CD4-positive, alpha-beta memory T cell (primary cell): ENCODE results near the gene TOP1. TPM values are rescaled to one million over a fixed set of nuclear protein-coding genes. Genes with fewer than 3 reads are reported as not detected.

Experiments used
- CTCF ChIA-PET: fragments of 350-600 bp; sonication (Branson Sonifier 250); formaldehyde crosslinking; loops from one replicate; lab custom pipeline; 2021; ENCODE audit warnings: inconsistent platforms; ENCODE audit not compliant: partially characterized antibody; lab: Charles Lee
- POLR2A ChIA-PET: fragments of 350-600 bp; sonication (Branson Sonifier 250); formaldehyde crosslinking; loops from one replicate; lab custom pipeline; 2021; ENCODE audit not compliant: partially characterized antibody; lab: Charles Lee
- DNase-seq, 5 donors: peaks; one replicate each; pipeline versions ENCODE4 v3.0.0 to v3.0.0-alpha.2; 2020 to 2022; ENCODE audit warnings: mixed read lengths in 1 of 5
- H3K27ac ChIP-seq: one replicate; pipeline ENCODE4 v1.7.0; 2013; ENCODE audit warnings: low read depth, low read length
- H3K27me3 ChIP-seq: 2 replicates; pipeline ENCODE4 v1.7.0; 2013; ENCODE audit warnings: mild to moderate bottlenecking, low read length, moderate library complexity; ENCODE audit not compliant: insufficient read depth
- H3K36me3 ChIP-seq: 2 replicates; pipeline ENCODE4 v1.7.0; 2013; ENCODE audit warnings: mild to moderate bottlenecking, low read length, moderate library complexity; ENCODE audit not compliant: insufficient read depth
- H3K4me1 ChIP-seq: 2 replicates; pipeline ENCODE4 v1.7.0; 2013; ENCODE audit warnings: mild to moderate bottlenecking, low read length, moderate library complexity; ENCODE audit not compliant: insufficient read depth
- H3K4me3 ChIP-seq, 2 donors: one replicate each; pipeline ENCODE4 v1.7.0; 2013; ENCODE audit warnings: low read length in 2 of 2, mild to moderate bottlenecking in 1 of 2
- H3K9me3 ChIP-seq, 2 donors: one replicate each; pipeline ENCODE4 v1.7.0; 2013; ENCODE audit warnings: low read length in 2 of 2, control low read depth in 1 of 2; ENCODE audit not compliant: control insufficient read depth in 1 of 2
- H3K27ac Mint-ChIP-seq, 7 donors: one replicate each; pipeline ENCODE4 v1.8.0; 2020 to 2021; ENCODE audit warnings: mixed read lengths in 7 of 7, mild to moderate bottlenecking in 6 of 7, inconsistent platforms in 3 of 7, moderate library complexity in 3 of 7
- H3K27me3 Mint-ChIP-seq, 2 donors: one replicate each; pipeline ENCODE4 v1.8.0; 2020 to 2021; ENCODE audit warnings: mixed read lengths in 2 of 2
- H3K36me3 Mint-ChIP-seq, 2 donors: one replicate each; pipeline ENCODE4 v1.8.0; 2020 to 2021; ENCODE audit warnings: mixed read lengths in 2 of 2, inconsistent platforms in 1 of 2, mild to moderate bottlenecking in 1 of 2
- H3K4me1 Mint-ChIP-seq, 4 donors: one replicate each; pipeline ENCODE4 v1.8.0; 2020 to 2021; ENCODE audit warnings: mixed read lengths in 4 of 4, mild to moderate bottlenecking in 1 of 4
- H3K4me3 Mint-ChIP-seq, 8 donors: one replicate each; pipeline ENCODE4 v1.8.0; 2020 to 2021; ENCODE audit warnings: mixed read lengths in 8 of 8, mild to moderate bottlenecking in 7 of 8, moderate library complexity in 6 of 8, inconsistent platforms in 3 of 8
- H3K9me3 Mint-ChIP-seq, 8 donors: one replicate each; pipeline ENCODE4 v1.8.0; 2020 to 2021; ENCODE audit warnings: mixed read lengths in 8 of 8, mild to moderate bottlenecking in 5 of 8, inconsistent platforms in 3 of 8, moderate library complexity in 1 of 8
- intact Hi-C: fragments of 100-400 bp; cut with micrococcal nuclease; formaldehyde crosslinking; loops from one replicate; pipeline ENCODE4 v1.15.1; 2023
- polyA plus RNA-seq, 2 donors: library from polyadenylated mRNA; unstranded; fragments of 300-500 nt; fragmentation: Illumina TruSeq; gene quantifications; one replicate each; pipeline ENCODE4 v1.2.3, GENCODE V29; 2021
- total RNA-seq, 2 experiments: library from RNA; stranded (reverse); gene quantifications; one replicate each; pipeline ENCODE4 v1.2.3, GENCODE V29; 2021

Gene TOP1
- total and polyA plus RNA-seq, 4 experiments from 2014 or later, result 3.8 to 47.5 (median 30.0) TPM

DNA sequence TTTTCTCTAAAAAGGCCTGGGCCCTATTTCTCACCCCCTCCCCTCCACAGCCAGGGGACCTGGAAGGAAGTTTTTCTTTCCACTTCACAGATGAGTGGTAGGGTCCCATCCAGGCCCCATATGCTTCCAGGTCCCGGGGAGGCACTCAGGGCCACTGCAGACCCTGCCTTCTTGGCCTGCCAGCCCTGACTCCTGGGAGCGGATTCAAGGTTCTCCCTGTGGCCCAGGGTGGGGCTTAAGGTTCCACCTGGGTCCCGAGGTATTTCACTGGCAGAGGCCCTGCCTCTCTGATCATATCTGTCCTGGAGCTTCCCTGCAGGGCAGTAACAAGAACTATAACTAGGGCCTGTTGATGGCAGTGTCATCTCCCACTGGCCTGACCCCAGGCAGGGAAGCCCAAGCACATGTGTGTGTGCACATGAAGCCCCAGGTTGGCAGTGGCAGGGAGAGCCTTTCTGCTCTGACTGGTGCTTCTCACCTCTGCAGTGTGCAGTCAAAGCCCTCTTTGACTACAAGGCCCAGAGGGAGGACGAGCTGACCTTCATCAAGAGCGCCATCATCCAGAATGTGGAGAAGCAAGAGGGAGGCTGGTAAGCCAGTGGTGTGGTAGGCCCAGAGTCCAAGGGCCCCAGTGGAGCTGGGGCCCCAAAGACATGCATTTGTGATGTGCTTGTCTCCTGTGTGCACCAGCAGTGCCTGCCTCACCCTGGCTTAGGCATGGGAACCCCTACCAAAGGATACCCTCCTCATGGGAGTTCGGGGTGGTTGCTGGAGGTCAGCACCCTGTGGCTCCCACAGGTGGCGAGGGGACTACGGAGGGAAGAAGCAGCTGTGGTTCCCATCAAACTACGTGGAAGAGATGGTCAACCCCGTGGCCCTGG, 139.9 kb downstream of the TOP1 start:
- H3K27ac Mint-ChIP-seq, result peak overlapping the region; percentile 51 to 98 (median 67)
- H3K27me3 Mint-ChIP-seq, result no peaks in the 10 kb centered on the region
- H3K4me1 ChIP-seq, result peaks cover 10% of the 10 kb centered on the region
- no peak overlapping the region for H3K4me3 Mint-ChIP-seq
- H3K27me3 ChIP-seq, result no peaks in the 10 kb centered on the region
- ChIA-PET CTCF (interaction anchor here (1.8 to 2.8 kb wide), 3 partner anchors 11 to 34 kb away, joined by 10 to 16 read pairs (median 11); no protein-coding TSS in a partner anchor), POLR2A (interaction anchor here (1.2 to 8.8 kb wide), 3 partner anchors 11 to 33 kb away, joined by 4 to 70 read pairs (median 11); partner anchors contain the start of gene PLCG1)
- peaks cover 57 to 91% of the 10 kb centered on the region in 2 donors for H3K36me3 Mint-ChIP-seq
- no peaks in the 10 kb centered on the region for H3K9me3 Mint-ChIP-seq
- intact Hi-C loops, result no loop called here
- no peak overlapping the region for H3K4me3 ChIP-seq
- H3K4me1 Mint-ChIP-seq, result peaks cover 4 to 59% (median 28%) of the 10 kb centered on the region in 4 donors
- no peak for DNase-seq
- peak overlapping the region; percentile 22 for H3K27ac ChIP-seq
- H3K9me3 ChIP-seq, result no peaks in the 10 kb centered on the region
- H3K36me3 ChIP-seq, result peaks cover 96% of the 10 kb centered on the region

DNA sequence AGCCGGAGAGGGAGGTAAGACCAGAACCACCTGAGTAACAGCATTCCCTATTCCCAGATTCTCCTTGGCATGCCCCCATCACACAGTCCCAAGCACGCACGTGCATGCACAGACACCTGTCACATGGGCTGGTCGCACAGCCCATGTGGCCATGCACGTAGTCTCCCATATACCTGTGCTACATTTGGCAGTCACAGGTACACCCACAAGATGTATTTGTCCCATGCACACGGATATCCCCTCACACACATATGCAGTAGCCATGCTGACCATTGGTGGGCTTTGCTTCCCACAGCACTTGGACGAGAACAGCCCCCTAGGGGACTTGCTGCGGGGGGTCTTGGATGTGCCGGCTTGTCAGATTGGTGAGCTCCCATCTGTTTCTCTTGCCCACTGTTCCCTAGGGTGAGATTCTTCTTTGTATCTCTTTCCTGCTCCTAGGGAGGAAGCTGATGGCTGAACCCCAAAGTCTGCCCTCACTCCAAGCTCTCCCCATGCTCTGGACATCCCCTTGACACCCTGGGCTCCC, 140.6 kb downstream of the TOP1 start:
- Histone ChIP-seq H3K4me3 (no peak overlapping the region), H3K4me1 (peaks cover 10% of the 10 kb centered on the region), H3K27ac (peak overlapping the region; percentile 20), H3K27me3 (no peaks in the 10 kb centered on the region), H3K9me3 (no peaks in the 10 kb centered on the region), H3K36me3 (peaks cover 96% of the 10 kb centered on the region)
- intact Hi-C loops, result no loop called here
- no peaks in the 10 kb centered on the region for H3K9me3 Mint-ChIP-seq
- peaks cover 1 to 52% (median 24%) of the 10 kb centered on the region in 4 donors for H3K4me1 Mint-ChIP-seq
- no peak overlapping the region for H3K4me3 Mint-ChIP-seq
- no peak for DNase-seq
- H3K36me3 Mint-ChIP-seq, result peaks cover 51 to 90% of the 10 kb centered on the region in 2 donors
- H3K27me3 Mint-ChIP-seq, result no peaks in the 10 kb centered on the region
- CTCF ChIA-PET, result interaction anchor here (2.2 to 2.8 kb wide), 2 partner anchors 11 to 34 kb away, joined by 11 to 16 read pairs; no protein-coding TSS in a partner anchor
- peak overlapping the region in 5 of 7 donors; percentile 22 to 98 (median 75) for H3K27ac Mint-ChIP-seq
- POLR2A ChIA-PET, result interaction anchor here (0.9 to 8.8 kb wide), 3 partner anchors 11 to 63 kb away, joined by 4 to 70 read pairs (median 4); no protein-coding TSS in a partner anchor

DNA sequence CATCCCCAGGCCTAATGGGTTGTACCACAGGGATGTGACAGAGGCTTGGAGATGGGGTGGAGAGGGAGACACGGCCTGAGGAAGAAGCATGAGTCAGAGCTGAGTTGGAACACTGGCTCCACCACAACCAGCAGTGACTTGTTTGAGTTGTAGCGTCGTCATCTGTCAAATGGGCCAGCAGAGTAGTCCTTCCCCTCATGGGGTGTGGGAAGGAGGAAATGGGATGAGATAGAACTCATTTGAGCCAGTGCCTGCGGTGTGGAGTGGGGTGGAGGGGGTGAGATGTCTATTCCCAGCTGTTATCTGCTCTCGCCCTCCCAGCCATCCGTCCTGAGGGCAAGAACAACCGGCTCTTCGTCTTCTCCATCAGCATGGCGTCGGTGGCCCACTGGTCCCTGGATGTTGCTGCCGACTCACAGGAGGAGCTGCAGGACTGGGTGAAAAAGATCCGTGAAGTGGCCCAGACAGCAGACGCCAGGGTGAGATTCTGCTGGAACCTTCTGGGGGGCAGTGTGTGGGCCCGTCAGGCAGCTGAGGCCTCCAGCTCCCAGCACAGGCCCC, 141.2 kb downstream of the TOP1 start:
- H3K4me3 Mint-ChIP-seq, result no peak overlapping the region
- no peaks in the 10 kb centered on the region for H3K27me3 Mint-ChIP-seq
- no peak for DNase-seq
- CTCF ChIA-PET, result interaction anchor here (0.6 to 3.9 kb wide), 4 partner anchors 35 to 169 kb away, joined by 3 to 43 read pairs (median 10); partner anchors contain the start of gene LPIN3
- H3K27ac Mint-ChIP-seq, result peak overlapping the region; percentile 47 to 92 (median 75)
- H3K4me1 Mint-ChIP-seq, result peaks cover 0 to 47% (median 22%) of the 10 kb centered on the region in 4 donors
- H3K27me3 ChIP-seq, result no peaks in the 10 kb centered on the region
- H3K4me3 ChIP-seq, result no peak overlapping the region
- peaks cover 10% of the 10 kb centered on the region for H3K4me1 ChIP-seq
- H3K9me3 Mint-ChIP-seq, result no peaks in the 10 kb centered on the region
- peaks cover 53 to 91% of the 10 kb centered on the region in 2 donors for H3K36me3 Mint-ChIP-seq
- H3K36me3 ChIP-seq, result peaks cover 96% of the 10 kb centered on the region
- intact Hi-C loops, result no loop called here
- H3K9me3 ChIP-seq, result no peaks in the 10 kb centered on the region
- peak overlapping the region; percentile 3 for H3K27ac ChIP-seq
- POLR2A ChIA-PET, result interaction anchor here (0.9 to 8.8 kb wide), 3 partner anchors 12 to 62 kb away, joined by 4 to 70 read pairs (median 5); no protein-coding TSS in a partner anchor

DNA sequence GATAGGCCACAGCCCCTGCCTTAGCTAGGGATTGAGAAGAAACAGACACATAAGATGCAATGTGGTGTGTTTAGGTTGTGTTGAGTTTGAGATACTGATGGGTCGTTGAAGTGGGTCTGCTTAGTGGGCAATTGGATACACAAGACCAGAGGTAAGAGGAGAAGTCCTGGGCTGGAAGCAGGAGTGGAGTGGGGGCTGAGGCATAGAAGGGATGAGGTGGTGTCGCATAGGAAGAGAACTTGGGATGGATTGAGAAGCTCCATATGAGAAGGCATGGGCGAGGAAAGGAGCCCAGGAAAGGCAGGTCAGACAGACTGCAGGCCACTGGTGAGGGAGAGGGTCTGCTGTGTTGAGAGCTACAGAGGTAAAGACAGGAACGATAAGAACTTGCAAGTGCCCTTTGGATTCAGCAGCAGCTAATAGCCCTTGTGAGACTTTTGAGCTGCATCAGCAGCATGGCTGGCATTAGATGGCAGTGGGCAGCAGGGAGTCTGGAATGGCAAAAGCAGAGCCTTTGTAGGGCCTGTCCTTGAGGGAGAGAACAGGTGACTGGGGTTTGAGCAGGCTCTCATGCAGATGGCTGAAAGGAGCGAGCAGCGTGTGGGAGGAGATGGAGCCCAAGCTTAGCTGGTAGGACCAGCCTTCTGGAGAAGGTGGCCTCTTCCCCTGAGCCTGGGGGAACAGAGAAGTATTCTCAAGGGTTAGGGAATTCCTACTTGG, 141.9 kb downstream of the TOP1 start:
- no peak overlapping the region for H3K4me3 Mint-ChIP-seq
- H3K4me1 ChIP-seq, result peaks cover 10% of the 10 kb centered on the region
- no peak overlapping the region for H3K4me3 ChIP-seq
- H3K4me1 Mint-ChIP-seq, result peaks cover 0 to 42% (median 22%) of the 10 kb centered on the region in 4 donors
- H3K36me3 ChIP-seq, result peaks cover 95% of the 10 kb centered on the region
- H3K36me3 Mint-ChIP-seq, result peaks cover 49 to 91% of the 10 kb centered on the region in 2 donors
- no peak for DNase-seq
- ChIA-PET CTCF (interaction anchor here (0.6 to 3.9 kb wide), 6 partner anchors 28 to 168 kb away, joined by 3 to 69 read pairs (median 10); partner anchors contain the start of genes LPIN3 and PLCG1), POLR2A (interaction anchor here (1.4 to 8.8 kb wide), 2 partner anchors 13 to 32 kb away, joined by 5 to 70 read pairs; no protein-coding TSS in a partner anchor)
- H3K27me3 ChIP-seq, result no peaks in the 10 kb centered on the region
- peak overlapping the region; percentile 47 to 92 (median 89) for H3K27ac Mint-ChIP-seq
- intact Hi-C loops, result no loop called here
- no peaks in the 10 kb centered on the region for H3K27me3 Mint-ChIP-seq
- H3K9me3 Mint-ChIP-seq, result no peaks in the 10 kb centered on the region
- H3K27ac ChIP-seq, result no peak overlapping the region
- no peaks in the 10 kb centered on the region for H3K9me3 ChIP-seq

DNA sequence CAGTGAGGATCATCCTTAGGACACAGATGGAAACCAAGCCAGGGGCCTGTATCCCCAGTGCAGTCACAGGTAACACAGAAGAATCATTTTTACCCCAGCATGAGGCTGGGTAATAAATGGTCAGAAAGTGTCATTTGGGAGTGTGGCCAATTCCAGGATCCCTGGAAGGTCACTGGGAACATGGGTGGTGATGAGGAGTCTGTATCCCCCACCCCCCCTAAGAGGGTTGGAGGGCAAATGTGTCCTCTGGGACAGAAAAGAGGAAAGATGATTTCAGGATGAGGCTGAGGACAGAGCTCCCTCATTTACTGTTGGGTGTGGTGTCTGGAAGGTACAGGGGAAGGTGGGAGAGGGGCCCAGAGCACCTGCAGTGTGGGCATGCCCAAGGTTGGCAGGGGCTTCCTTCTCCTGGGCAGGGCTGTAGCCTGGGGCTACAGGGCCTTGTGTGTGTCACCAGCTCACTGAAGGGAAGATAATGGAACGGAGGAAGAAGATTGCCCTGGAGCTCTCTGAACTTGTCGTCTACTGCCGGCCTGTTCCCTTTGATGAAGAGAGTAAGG, 143.2 kb downstream of the TOP1 start:
- H3K27ac Mint-ChIP-seq, result peak overlapping the region; percentile 19 to 91 (median 57)
- POLR2A ChIA-PET, result interaction anchor here (0.6 to 8.8 kb wide), 3 partner anchors 14 to 33 kb away, joined by 3 to 70 read pairs (median 4); no protein-coding TSS in a partner anchor
- Histone ChIP-seq H3K4me3 (no peak overlapping the region), H3K4me1 (peaks cover 10% of the 10 kb centered on the region), H3K36me3 (peaks cover 91% of the 10 kb centered on the region), H3K9me3 (no peaks in the 10 kb centered on the region), H3K27ac (no peak overlapping the region), H3K27me3 (no peaks in the 10 kb centered on the region)
- H3K4me1 Mint-ChIP-seq, result peaks cover 0 to 36% (median 17%) of the 10 kb centered on the region in 4 donors
- peaks cover 43 to 88% of the 10 kb centered on the region in 2 donors for H3K36me3 Mint-ChIP-seq
- intact Hi-C loops, result no loop called here
- DNase-seq, result no peak
- no peaks in the 10 kb centered on the region for H3K27me3 Mint-ChIP-seq
- H3K4me3 Mint-ChIP-seq, result no peak overlapping the region
- CTCF ChIA-PET, result interaction anchor here (1.1 to 3.9 kb wide), 20 partner anchors 9 to 203 kb away, joined by 3 to 69 read pairs (median 8); partner anchors contain the start of genes LPIN3 and PLCG1
- no peaks in the 10 kb centered on the region for H3K9me3 Mint-ChIP-seq
